Cardiac fibroblast (primary cell): ENCODE measurements around the gene ERCC4.

Source experiments
- DNase-seq, 2 donors: peaks; one replicate each; pipeline versions ENCODE4 v3.0.0 to v3.0.0-alpha.2; 2010; ENCODE audit warnings: low read depth in 2 of 2
- H3K4me3 ChIP-seq, 2 donors: replicated peaks in 1 of 2; 1 replicate in 1 of 2; 2 replicates in 1 of 2; pipeline ENCODE4 v1.5.1; 2011; ENCODE audit warnings: low read depth in 2 of 2, low read length in 2 of 2, mild to moderate bottlenecking in 2 of 2, moderate library complexity in 1 of 2
- CTCF ChIP-seq: IDR thresholded peaks from one replicate; pipeline ENCODE4 v1.5.1; 2011; ENCODE audit warnings: low read depth, mild to moderate bottlenecking, low read length, inconsistent platforms

Gene ERCC4

GRCh38 chr16:13939821-13940220 is 19.9 kb downstream of the ERCC4 start:
- DNase-seq, result no peak

GRCh38 chr16:13940397-13940933 is 20.5 kb downstream of the ERCC4 start:
- TF ChIP-seq CTCF, result no peak
- H3K4me3 ChIP-seq, result no peak overlapping the region
- DNase-seq, result no peak

More at GRCh38 chr16:13939821-13940220, 19.9 kb downstream of the ERCC4 start:
- no peak overlapping the region for H3K4me3 ChIP-seq
- TF ChIP-seq CTCF, result no peak

GRCh38 chr16:13944816-13945215 is 24.9 kb downstream of the ERCC4 start:
- no peak for DNase-seq
- TF ChIP-seq CTCF, result no peak
- no peak overlapping the region for H3K4me3 ChIP-seq

DNA sequence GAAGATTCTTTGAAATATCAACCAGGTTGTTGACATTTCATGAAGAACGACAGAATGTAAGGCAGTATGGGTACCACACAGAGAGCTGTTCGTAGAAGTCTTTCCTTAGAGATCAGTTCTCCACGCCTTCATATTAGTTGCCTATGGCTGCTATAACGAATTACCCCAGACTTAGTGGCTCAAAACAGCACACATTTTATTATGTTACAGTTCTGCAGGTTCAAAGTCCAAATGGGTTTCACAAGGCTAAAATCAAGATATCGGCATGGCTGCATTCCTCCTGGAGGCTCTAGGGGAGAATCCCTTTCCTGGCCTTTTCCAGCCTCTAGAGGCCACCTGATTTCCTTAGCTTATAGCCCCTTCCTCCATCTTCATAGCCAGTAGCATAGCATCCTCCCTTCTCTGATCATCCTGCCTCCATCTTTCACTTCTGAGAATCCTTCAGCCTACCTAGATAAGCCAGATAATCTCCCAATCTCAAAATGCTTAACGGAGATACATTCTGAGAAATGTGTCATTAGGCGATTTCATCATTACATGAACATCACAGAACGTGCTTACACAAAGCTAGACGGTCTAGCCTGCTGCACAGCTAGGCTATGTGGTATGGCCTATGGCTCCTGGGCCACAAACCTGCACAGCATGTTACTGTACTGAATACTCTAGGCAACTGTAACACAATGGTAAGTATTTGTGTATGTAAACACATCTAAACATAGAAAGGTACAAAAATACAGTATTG is 26.0 kb downstream of the ERCC4 start:
- no peak for TF ChIP-seq CTCF
- H3K4me3 ChIP-seq, result no peak overlapping the region
- no peak for DNase-seq

DNA sequence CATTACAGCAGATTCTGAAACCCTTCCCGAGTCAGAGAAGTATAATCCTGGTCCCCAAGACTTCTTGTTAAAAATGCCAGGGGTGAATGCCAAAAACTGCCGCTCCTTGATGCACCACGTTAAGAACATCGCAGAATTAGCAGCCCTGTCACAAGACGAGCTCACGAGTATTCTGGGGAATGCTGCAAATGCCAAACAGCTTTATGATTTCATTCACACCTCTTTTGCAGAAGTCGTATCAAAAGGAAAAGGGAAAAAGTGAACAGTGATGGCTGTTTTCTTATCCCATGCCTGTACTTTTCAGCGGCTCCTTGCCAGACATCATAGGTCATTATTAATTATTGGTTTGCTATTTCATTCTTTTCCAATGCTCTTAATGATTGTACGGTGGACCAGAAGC is 28.1 kb downstream of the ERCC4 start:
- H3K4me3 ChIP-seq, result no peak overlapping the region
- TF ChIP-seq CTCF, result no peak
- no peak for DNase-seq

GRCh38 chr16:13950821-13951547 is 31.0 kb downstream of the ERCC4 start:
- no peak overlapping the region for H3K4me3 ChIP-seq
- no peak for TF ChIP-seq CTCF
- no peak for DNase-seq
